ENCODE data around the gene CFAP100. TPM values are rescaled to one million over a fixed set of nuclear protein-coding genes. Genes with fewer than 3 reads are reported as not detected.

Gene CFAP100
- total and polyA plus RNA-seq, 2 donors = not detected

DNA sequence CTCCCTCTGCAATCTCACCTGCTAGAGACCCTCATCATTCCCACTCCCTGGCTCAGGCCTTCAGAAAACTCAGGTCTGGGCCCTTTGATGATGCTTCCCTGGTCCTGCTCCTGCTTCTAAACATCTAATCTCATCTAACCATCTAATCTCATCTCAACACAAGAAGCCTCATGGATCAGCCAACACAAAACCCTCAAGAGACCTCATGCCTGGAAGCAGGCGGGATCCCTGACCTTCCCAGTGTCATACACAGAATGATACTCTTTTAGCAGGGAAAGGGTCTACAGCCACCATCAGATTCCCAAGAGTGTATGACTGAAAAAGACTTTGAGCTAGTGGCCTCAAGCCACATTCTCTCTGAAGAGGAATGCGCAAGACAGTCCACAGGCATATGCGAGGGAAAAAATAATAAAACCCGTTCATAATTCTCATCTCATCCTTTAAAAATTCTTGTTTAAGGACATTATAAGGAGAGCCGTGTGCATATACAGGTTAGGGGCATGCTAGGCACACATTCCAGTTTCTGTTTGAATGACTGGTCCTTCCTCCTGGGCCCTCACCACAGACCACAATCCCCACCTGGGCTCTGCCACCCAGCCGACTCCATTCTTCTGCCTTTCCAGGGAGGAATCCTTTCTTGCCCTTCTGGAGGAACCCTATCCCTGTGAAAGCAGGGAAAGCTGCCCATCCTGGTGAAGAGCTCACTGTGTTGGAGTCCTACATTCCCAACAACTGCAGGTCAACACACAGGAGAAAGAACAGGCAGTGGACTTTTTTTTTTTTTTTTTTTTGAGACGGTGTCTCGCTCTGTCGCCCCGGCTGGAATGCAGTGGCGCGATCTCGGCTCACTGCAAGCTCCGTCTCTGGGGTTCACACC, 78.8 kb downstream of the CFAP100 start:
- peaks cover 5% of the 10 kb centered on the region for H3K4me1 ChIP-seq (ENCODE audit: insufficient read depth)
- no peak for DNase-seq (ENCODE audit: extremely low spot score)
- H3K4me3 ChIP-seq (ENCODE audit: low read depth, low read length) = peak overlapping the region; percentile 11
- 75% methylated on average over 14 of the region's 14 CpGs for WGBS
- H3K27ac ChIP-seq (ENCODE audit: low read depth) = no peak overlapping the region
- H3K36me3 ChIP-seq (ENCODE audit: insufficient read depth) = no peaks in the 10 kb centered on the region

DNA sequence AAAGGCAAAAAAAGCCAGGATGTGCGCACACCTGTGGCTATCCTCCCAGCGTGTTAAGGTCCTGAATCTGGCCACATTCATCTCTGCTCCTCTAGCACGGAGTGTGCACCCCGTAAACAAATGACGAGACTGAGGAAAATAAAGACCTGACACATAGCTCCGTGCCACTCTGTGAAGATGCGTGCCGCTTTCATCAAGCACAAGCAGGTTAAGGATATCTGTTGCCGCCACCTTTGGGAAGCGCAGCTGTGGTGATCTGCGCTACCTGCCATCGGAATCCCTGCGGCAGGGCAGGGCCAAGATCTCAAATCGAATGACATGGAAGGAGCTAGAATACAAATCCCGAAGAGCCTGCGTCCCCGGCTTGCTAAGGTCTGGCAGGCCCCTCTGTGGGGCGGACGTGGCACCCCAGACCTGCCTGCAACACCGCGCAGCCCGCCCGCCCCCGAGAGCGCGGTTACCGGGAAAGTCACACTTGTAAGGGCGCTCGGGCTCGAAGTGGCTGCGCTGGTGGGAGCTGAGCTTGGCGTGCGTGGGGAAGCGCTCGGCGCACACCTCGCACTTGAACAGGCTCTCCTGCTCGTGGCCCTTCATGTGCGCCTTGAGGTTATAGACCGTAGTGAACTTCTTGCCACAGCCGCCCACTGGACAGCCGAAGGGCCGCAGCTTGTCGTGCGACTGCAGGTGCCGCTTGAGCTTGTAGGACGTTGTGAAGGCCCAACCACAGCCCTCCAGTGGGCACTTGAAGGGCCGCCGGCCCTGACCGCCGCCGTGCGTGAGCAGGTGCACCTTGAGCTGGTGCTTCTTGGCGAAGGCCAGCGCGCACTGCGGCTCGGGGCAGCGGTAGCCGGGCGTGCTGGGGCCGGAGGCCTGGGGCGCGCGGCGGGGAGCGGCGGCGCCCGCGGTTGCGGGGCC, 80.0 kb downstream of the CFAP100 start:
- Histone ChIP-seq H3K4me3 (ENCODE audit: low read depth, low read length) (peak overlapping the region; percentile 82), H3K36me3 (ENCODE audit: insufficient read depth) (no peaks in the 10 kb centered on the region), H3K4me1 (ENCODE audit: insufficient read depth) (peaks cover 5% of the 10 kb centered on the region), H3K27ac (ENCODE audit: low read depth) (peak overlapping the region; percentile 86)
- DNase-seq (ENCODE audit: extremely low spot score) = no peak
- WGBS = 5% methylated on average over 72 of the region's 72 CpGs

DNA sequence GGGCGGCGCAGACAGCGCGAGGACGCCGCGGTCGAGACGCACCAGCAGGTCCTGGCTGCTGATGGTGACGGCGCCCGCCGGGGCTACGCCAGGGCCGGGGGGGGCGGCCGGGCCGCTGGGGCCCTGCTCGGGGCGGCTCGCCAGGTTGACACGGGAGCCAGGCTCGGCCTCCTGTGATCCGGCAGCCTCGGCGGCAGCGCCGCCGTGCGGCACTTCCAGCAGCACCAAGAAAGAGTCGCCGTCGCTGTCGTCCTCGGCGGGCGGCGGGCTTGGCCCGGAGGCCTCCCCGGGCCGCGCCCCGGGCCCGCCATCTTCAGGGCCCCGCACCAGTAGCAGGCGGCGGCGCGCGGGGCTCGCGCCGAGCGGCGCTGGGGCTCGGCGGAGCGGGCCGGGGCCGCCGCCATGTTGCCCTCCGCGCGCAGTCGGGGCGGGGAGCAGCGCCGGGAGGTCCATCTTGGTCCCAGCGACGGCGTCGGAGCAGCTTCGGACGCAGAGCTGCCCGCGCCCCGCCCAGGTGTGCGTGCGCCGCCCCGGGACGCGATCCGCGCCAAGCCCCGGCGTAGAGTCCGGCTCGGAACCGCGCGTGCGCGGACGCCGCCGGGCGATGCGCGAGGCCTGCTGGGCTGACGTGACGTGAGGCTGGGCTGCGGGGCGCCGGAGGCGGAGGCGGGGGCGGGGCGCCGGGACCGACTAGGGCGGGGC, 80.9 kb downstream of the CFAP100 start, which contains the start of gene ZXDC:
TSS of gene ZXDC (minus strand) at position 479 of the 702 bp plus-strand sequence. CDS start at position 453, 26 bp downstream.
- Histone ChIP-seq H3K4me1 (ENCODE audit: insufficient read depth) (peaks cover 5% of the 10 kb centered on the region), H3K4me3 (ENCODE audit: low read depth, low read length) (peak within 1 kb of the TSS; percentile 82), H3K36me3 (ENCODE audit: insufficient read depth) (no peaks in the 10 kb centered on the region), H3K27ac (ENCODE audit: low read depth) (peak within 1 kb of the TSS; percentile 87)
- peak; percentile 76 for DNase-seq (ENCODE audit: extremely low spot score)
- WGBS = under 1% methylated on average over 111 of the region's 112 CpGs

DNA sequence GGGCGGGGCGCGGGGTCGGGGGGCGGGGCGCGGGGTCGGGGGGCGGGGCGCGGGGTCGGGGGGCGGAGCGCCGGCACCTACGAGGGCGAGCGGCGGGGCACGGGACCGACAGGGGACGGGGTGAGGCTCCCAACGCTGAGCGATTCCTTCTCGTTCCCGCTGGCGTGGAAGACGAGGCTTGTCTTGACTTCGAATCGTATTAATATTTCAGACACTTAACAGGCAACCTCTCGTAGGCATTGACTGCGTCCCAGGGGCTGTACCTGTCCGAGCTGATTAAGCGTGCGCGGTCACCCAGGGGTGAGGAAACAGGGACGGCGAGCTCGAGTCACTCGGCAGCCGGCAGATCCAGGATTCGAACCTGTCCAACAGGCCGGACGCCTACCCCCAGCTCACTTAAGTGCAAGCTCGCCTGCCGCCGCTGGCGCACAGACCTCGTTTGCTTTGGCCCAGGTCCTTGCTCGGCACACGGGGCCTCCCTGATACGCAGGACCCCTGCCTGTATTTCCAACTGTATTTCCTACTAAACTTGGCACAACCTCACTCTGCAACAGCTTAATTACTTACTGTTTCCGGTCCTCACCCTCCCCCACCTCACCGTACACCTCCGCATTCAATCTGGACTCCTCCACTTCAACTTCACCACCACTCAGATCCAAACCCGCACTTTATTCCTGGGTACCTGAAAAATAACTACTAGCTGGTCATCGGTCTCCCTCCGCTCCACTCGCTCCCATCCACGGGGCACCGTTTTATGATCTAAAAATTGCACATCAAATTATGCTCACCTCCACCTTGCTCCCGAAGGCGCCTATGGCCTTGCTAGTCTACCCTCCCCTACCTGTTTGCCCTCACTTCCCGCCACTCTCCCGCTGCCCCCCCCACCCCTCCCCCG, 81.7 kb downstream of the CFAP100 start:
- 11% methylated on average over 57 of the region's 66 CpGs for WGBS
- Histone ChIP-seq H3K27ac (ENCODE audit: low read depth) (peak overlapping the region; percentile 87), H3K4me3 (ENCODE audit: low read depth, low read length) (peak overlapping the region; percentile 46), H3K4me1 (ENCODE audit: insufficient read depth) (peaks cover 5% of the 10 kb centered on the region), H3K36me3 (ENCODE audit: insufficient read depth) (no peaks in the 10 kb centered on the region)
- DNase-seq (ENCODE audit: extremely low spot score) = no peak

DNA sequence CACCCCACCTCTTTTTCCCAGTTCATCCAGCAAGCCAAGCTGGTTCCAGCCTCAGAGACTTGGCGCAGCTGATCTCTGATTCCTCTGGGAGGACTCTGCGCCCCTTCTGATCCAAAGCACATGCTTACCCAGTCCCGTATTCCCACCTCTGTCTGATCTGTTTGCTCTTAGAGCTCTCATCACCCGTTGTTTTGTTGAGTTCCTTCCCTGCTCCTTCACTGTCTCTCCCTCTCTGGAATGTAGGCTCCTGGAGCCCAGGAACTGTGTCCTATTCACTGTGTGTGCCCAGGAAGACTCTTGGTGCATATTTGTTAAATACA, 82.3 kb downstream of the CFAP100 start:
- Histone ChIP-seq H3K4me3 (ENCODE audit: low read depth, low read length) (no peak overlapping the region), H3K36me3 (ENCODE audit: insufficient read depth) (no peaks in the 10 kb centered on the region), H3K4me1 (ENCODE audit: insufficient read depth) (peaks cover 5% of the 10 kb centered on the region), H3K27ac (ENCODE audit: low read depth) (no peak overlapping the region)
- no peak for DNase-seq (ENCODE audit: extremely low spot score)
- 52% methylated on average over 4 of the region's 4 CpGs for WGBS

DNA sequence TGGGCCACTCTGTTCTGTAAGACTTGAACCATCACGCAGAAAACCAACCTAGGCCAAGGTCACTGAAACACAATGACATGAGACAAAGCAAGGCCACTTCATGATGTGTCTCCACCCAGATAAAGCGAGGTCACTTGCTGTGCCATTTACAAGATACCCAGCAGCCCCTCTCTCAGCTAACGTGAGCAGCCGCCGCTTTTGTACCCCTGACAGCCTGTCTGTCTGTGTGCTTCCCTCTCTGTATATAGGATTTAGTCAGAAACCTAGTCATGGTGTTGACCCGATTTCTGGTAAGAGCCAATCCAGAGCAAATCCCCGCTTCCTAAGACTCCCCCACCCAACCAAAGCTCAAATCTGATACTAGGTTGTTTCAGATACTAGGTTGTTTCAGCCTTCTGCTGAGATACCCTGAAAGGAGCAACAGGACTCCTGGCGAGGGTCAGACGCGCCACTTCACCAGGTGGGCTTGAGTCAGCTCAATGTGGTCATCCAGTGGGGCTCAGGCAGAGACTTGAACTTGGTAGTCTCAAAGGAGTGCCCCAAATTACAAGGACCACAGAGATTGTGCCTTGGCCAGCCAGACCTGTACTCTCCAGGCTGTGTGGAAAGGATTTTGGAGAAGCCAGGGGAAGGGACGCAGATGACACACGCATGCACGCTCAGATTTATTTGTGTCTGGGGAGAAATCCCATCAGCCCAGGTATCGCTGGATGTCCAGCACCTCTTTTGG, 84.0 kb downstream of the CFAP100 start:
- WGBS = 95% methylated on average over 14 of the region's 14 CpGs
- DNase-seq (ENCODE audit: extremely low spot score) = no peak

DNA sequence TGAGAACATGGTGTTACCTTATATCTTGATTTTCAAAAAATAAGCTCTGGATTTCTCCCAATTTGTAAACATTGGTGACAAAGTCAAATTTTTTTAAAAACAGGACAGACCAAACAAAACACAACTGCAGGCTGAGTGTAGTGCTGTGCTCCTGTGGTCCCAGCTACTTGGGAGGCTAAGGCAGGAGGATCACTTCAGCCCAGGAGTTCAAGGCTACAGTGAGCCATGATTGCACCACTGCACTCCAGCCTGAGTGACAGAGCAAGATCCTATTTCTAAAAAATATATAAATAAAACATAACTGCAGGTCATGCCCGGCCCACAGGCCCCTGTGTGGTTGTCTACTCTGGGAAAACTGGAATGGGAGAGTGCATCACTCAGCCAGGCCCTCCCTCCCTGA, 84.9 kb downstream of the CFAP100 start:
- no peak for DNase-seq (ENCODE audit: extremely low spot score)
- WGBS = 89% methylated on average over 1 of the region's 1 CpG
- Histone ChIP-seq H3K4me1 (ENCODE audit: insufficient read depth) (no peaks in the 10 kb centered on the region), H3K27ac (ENCODE audit: low read depth) (no peak overlapping the region), H3K4me3 (ENCODE audit: low read depth, low read length) (no peak overlapping the region), H3K36me3 (ENCODE audit: insufficient read depth) (no peaks in the 10 kb centered on the region)

More for the DNA sequence above, 84.0 kb downstream of the CFAP100 start:
- Histone ChIP-seq H3K4me1 (ENCODE audit: insufficient read depth) (peaks cover 2% of the 10 kb centered on the region), H3K36me3 (ENCODE audit: insufficient read depth) (no peaks in the 10 kb centered on the region), H3K27ac (ENCODE audit: low read depth) (no peak overlapping the region), H3K4me3 (ENCODE audit: low read depth, low read length) (no peak overlapping the region)

DNA sequence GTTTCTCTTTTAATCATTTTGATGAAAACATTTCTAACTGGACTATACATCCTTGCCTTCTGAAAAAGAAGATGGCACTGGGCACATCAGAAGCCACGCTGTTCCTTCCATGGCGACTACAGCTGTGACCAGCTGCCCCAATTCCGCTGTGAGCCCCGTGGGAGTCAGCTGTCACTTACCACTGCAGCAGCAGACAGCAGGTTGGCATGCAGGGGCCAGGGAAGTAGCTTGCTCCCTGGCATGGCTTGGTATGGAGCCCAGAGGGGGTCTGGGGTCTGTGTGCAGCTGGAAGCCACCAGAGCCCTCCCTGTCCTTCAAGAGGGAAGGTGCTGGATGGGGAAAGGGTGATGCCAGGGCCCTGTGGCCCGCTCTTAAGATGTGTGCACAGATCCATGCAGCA, 85.5 kb downstream of the CFAP100 start:
- no peak for DNase-seq (ENCODE audit: extremely low spot score)
- WGBS = 80% methylated on average over 5 of the region's 5 CpGs
- H3K27ac ChIP-seq (ENCODE audit: low read depth) = no peak overlapping the region
- H3K4me1 ChIP-seq (ENCODE audit: insufficient read depth) = no peaks in the 10 kb centered on the region
- no peak overlapping the region for H3K4me3 ChIP-seq (ENCODE audit: low read depth, low read length)
- H3K36me3 ChIP-seq (ENCODE audit: insufficient read depth) = no peaks in the 10 kb centered on the region

DNA sequence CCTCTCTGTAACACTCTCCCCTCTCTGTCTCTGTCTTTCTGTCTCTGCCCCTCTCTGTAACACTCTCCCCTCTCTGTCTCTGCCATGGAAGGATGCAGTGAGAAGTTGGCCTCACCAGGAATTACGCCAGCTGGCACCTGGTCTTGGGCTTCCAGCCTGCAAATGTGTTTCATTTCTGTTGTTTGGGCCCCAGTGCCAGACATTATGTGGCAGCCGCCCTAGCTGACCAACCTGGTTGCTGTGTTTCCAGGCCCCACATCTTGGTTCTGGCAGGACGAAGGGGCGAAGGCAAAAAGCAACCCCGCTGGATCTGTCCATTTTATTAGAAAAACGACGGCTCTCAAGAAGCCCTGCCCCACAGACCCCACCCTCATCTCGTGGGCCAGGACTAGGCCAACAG, 86.2 kb downstream of the CFAP100 start:
- 70% methylated on average over 8 of the region's 8 CpGs for WGBS
- H3K4me3 ChIP-seq (ENCODE audit: low read depth, low read length) = no peak overlapping the region
- DNase-seq (ENCODE audit: extremely low spot score) = no peak
- H3K4me1 ChIP-seq (ENCODE audit: insufficient read depth) = no peaks in the 10 kb centered on the region
- no peaks in the 10 kb centered on the region for H3K36me3 ChIP-seq (ENCODE audit: insufficient read depth)
- H3K27ac ChIP-seq (ENCODE audit: low read depth) = no peak overlapping the region

DNA sequence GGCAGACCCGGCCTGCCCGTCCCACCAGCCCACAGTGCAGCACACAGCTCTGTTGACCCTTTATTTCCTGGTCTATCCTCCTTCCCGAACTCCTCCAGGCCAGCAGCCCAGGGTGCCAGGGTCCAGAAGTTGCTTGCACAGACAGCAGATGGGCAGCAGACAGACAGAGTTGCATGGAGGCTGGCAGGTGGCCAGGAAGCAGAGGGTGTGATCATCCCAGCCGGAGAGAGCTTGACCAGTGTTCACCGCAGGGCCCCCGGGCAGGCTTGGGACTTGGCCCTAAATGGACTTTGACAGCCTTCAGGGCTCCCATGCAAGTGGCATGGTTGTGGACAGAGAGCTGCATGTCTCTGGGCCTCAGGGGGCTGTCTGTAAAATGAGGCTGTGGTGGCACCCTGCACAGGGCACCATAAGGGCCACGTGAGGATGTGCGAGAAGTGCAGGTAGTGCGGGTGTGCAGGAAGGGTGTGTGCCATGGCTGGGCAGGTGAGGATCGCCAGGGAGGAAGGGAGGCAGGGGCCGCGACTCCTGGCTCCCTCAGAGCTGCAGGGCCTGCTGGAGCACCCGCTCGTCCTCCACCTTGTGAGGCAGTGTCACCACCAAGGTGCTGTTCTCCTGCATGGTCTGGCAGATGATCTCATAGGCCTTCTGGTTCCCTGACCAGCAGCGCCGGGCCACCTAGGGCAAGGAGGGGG, 87.2 kb downstream of the CFAP100 start:
- H3K36me3 ChIP-seq (ENCODE audit: insufficient read depth) = no peaks in the 10 kb centered on the region
- no peak overlapping the region for H3K27ac ChIP-seq (ENCODE audit: low read depth)
- WGBS = 75% methylated on average over 16 of the region's 16 CpGs
- H3K4me3 ChIP-seq (ENCODE audit: low read depth, low read length) = no peak overlapping the region
- no peaks in the 10 kb centered on the region for H3K4me1 ChIP-seq (ENCODE audit: insufficient read depth)
- DNase-seq (ENCODE audit: extremely low spot score) = no peak

DNA sequence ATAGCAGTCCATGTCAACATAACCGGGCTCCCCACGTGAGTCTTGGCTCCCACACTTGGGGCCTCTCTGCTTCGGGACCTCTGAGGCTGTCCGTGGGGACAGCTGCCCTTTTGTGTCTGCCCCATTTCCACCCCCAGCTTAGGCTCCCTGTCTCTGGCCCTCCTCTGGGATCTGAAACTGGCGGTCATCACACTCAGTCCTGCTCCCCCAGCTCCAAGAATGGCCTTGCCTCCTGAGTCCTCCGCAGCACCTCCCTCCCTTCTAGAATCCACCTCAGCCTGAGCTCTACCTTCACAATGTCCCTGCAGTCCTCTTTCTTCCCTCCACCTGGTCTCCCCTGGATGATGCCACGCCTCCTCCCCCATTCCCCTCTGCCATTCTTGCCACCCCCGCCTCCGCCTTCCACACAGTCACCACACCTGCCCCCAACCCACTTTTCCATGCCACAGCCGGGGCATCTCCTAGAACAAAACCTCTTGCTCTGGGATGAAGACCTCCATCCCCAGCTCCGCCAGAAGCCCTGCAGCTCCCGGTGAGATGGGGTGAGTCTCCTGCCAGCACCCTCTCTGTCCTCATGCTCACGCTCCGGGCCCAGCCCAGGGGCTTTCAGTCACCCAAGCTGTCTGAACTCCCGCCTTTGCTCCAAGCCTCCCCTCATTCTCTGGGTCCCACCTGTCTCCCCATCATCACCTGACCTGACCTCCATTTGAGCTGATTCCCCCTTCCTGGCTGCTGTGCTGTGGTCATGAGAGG, 88.0 kb downstream of the CFAP100 start:
- Histone ChIP-seq H3K4me1 (ENCODE audit: insufficient read depth) (no peaks in the 10 kb centered on the region), H3K27ac (ENCODE audit: low read depth) (no peak overlapping the region), H3K4me3 (ENCODE audit: low read depth, low read length) (no peak overlapping the region), H3K36me3 (ENCODE audit: insufficient read depth) (no peaks in the 10 kb centered on the region)
- 95% methylated on average over 15 of the region's 15 CpGs for WGBS
- DNase-seq (ENCODE audit: extremely low spot score) = no peak
